Type B pancreatic cell (in vitro differentiated cells): ENCODE measurements around the gene LRP1B. TPM values are rescaled to one million over a fixed set of nuclear protein-coding genes. Genes with fewer than 3 reads are reported as not detected.

Experiments
- DNase-seq: peaks from one replicate; pipeline ENCODE4 v3.0.0; 2021; ENCODE audit warnings: mixed read lengths; ENCODE audit not compliant: unreplicated experiment; ENCODE audit errors: extremely low spot score
- H3K27ac Mint-ChIP-seq: 2 replicates; pipeline ENCODE4 v1.8.0; 2021; ENCODE audit warnings: mild to moderate bottlenecking, mixed read lengths
- H3K27me3 Mint-ChIP-seq: 2 replicates; pipeline ENCODE4 v1.8.0; 2021; ENCODE audit warnings: mixed read lengths
- H3K36me3 Mint-ChIP-seq: 2 replicates; pipeline ENCODE4 v1.8.0; 2021; ENCODE audit warnings: mixed read lengths
- H3K4me1 Mint-ChIP-seq: one replicate; pipeline ENCODE4 v1.8.0; 2021; ENCODE audit warnings: mixed read lengths; ENCODE audit not compliant: unreplicated experiment
- H3K4me3 Mint-ChIP-seq: 2 replicates; pipeline ENCODE4 v1.8.0; 2021; ENCODE audit warnings: mild to moderate bottlenecking, mixed read lengths
- H3K9me3 Mint-ChIP-seq: 2 replicates; pipeline ENCODE4 v1.8.0; 2021; ENCODE audit warnings: mixed read lengths
- total RNA-seq: library from RNA; stranded (reverse); gene quantifications from 2 replicates; pipeline ENCODE4 v1.2.1, GENCODE V29; 2021; ENCODE audit warnings: low replicate concordance
- TF ChIP-seq, protein P1 (sequence below): fragments of 200-600 bp; sonication (generic); conservative IDR thresholded peaks from 2 replicates; pipeline ENCODE4 v1.5.0; 2021; ENCODE audit warnings: antibody characterized with exemption, mild to moderate bottlenecking

LRP1B gene
- total RNA-seq, 1 donor from 2014 or later, result 16.0 TPM

DNA sequence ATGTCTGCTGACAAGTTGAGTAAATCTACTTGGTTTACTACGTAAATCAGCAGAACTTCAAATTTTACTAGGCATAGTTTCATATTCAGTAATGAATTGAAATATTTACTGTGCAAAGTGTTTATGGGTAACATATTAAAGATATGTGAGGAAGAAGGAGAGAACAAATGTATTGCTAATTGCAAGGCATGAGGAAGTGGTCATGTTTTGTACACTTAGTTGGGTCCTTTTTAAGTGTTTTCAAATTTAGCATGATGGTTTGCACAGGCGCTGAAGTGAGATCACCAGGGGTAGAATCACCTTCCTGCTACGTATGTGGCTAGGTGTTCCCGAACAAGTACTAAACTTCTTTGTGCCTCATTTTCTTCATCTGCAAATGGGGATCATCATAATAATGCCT, 1534.4 kb downstream of the LRP1B start:
- TF ChIP-seq, protein P1, sequence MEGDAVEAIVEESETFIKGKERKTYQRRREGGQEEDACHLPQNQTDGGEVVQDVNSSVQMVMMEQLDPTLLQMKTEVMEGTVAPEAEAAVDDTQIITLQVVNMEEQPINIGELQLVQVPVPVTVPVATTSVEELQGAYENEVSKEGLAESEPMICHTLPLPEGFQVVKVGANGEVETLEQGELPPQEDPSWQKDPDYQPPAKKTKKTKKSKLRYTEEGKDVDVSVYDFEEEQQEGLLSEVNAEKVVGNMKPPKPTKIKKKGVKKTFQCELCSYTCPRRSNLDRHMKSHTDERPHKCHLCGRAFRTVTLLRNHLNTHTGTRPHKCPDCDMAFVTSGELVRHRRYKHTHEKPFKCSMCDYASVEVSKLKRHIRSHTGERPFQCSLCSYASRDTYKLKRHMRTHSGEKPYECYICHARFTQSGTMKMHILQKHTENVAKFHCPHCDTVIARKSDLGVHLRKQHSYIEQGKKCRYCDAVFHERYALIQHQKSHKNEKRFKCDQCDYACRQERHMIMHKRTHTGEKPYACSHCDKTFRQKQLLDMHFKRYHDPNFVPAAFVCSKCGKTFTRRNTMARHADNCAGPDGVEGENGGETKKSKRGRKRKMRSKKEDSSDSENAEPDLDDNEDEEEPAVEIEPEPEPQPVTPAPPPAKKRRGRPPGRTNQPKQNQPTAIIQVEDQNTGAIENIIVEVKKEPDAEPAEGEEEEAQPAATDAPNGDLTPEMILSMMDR, result no peak
- H3K4me1 Mint-ChIP-seq, result no peaks in the 10 kb centered on the region
- H3K27ac Mint-ChIP-seq, result no peak overlapping the region
- no peak for DNase-seq
- no peak overlapping the region for H3K4me3 Mint-ChIP-seq
- H3K36me3 Mint-ChIP-seq, result no peaks in the 10 kb centered on the region
- H3K9me3 Mint-ChIP-seq, result no peaks in the 10 kb centered on the region
- H3K27me3 Mint-ChIP-seq, result peaks cover 12% of the 10 kb centered on the region

DNA sequence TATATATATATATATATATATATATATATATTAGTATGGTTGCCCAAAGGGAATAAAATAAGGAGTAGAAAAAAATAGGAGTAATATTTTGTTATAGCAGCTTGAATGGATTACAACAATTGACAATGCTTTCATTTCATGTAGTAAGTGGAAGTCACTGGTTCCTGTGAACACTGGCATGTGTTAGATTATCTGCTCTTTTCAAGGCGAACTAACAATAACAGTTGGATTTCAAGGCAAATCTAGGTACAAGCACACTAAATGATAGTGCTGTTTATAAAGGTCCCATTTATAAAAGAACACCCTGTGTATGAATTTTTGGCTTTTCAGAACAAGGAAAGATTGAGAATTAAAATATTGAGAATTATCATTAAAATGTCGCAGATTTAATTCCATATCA, 1535.7 kb downstream of the LRP1B start:
- Mint-ChIP-seq H3K4me1 (no peaks in the 10 kb centered on the region), H3K36me3 (no peaks in the 10 kb centered on the region), H3K27me3 (peaks cover 20% of the 10 kb centered on the region), H3K4me3 (no peak overlapping the region), H3K27ac (no peak overlapping the region), H3K9me3 (no peaks in the 10 kb centered on the region)
- TF ChIP-seq, protein P1, result no peak
- DNase-seq, result no peak

DNA sequence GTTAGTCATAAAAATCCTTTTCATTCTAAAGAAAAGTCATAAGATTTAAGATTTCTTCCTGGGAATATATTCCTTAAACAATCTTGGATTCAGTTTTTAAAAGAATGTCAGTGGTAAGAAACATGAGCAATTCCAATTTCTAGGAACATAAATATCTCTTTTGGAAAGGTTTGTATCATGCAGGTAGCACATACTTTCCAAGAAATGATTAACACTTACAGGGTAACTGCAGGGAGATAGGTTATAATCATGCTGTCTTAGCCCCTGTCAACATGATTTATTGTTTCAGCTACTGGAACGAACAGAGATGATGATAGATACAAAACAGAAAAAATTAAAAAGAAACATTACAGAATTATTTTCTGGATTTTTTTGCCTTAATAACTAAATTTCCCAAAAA, 1537.7 kb downstream of the LRP1B start:
- DNase-seq, result no peak
- no peaks in the 10 kb centered on the region for H3K4me1 Mint-ChIP-seq
- peaks cover 30% of the 10 kb centered on the region for H3K27me3 Mint-ChIP-seq
- H3K9me3 Mint-ChIP-seq, result no peaks in the 10 kb centered on the region
- no peak overlapping the region for H3K27ac Mint-ChIP-seq
- H3K36me3 Mint-ChIP-seq, result no peaks in the 10 kb centered on the region
- H3K4me3 Mint-ChIP-seq, result no peak overlapping the region
- TF ChIP-seq, protein P1, result no peak

DNA sequence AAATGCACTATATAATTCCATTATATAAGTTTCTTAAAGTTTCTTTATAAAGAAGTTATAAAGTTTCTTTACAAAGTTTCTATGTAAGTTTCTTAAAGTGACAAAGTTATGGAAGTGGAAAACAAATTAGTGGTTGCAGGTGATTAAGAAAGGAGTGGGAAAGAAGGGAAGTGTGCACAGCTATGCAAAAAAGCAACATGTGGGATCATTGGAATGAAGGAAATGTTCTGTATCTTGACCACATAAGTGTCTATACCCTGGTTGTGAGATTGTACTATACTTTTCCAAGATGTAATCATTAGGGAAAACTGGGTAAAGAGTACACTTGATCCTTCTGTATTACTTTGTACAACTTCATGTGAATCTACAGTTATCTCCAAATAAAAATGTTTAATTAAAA, 1541.1 kb downstream of the LRP1B start:
- Mint-ChIP-seq H3K36me3 (no peaks in the 10 kb centered on the region), H3K27me3 (peaks cover 40% of the 10 kb centered on the region), H3K4me1 (no peaks in the 10 kb centered on the region), H3K9me3 (no peaks in the 10 kb centered on the region), H3K4me3 (no peak overlapping the region), H3K27ac (no peak overlapping the region)
- TF ChIP-seq, protein P1, result no peak
- no peak for DNase-seq

DNA sequence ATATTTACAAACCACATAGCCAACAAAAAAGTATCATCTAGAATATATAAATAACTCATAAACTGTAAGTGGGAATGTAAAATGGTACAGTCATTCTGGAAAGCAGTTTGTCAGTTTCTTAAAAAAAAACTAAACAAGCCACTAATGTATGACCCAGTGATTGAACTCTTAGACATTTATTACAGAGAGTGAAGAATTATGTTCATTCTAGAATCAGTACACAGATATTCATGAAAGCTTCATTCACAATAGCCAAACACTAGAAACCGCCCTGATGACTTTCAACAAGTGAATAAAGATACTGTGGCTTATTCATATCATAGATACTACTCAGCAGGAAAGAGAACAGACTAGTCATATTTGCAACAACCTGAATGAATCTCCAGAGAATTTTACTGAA, 1541.5 kb downstream of the LRP1B start:
- no peak for DNase-seq
- Mint-ChIP-seq H3K27ac (no peak overlapping the region), H3K9me3 (no peaks in the 10 kb centered on the region), H3K4me3 (no peak overlapping the region), H3K27me3 (peaks cover 38% of the 10 kb centered on the region), H3K4me1 (no peaks in the 10 kb centered on the region), H3K36me3 (no peaks in the 10 kb centered on the region)
- TF ChIP-seq, protein P1, result no peak

DNA sequence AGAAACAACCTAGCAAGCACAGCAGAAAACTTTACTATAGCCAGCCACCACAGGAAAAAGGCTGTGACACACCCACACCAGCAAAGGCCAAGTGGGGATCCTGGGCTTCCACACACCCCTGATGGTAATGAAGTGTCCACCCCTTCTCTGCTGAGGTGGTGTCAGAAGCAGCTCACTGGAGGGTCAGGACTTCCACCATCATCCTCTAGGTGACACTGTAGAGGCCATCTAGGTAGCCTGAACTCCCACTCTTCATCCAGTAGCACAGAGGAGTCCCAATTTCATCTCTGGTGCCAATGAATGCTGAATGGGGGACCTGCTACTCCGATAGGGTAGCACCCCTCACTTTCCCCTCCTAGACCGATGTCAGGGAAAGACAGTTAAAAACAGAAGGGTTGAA, 1544.4 kb downstream of the LRP1B start:
- Mint-ChIP-seq H3K27ac (no peak overlapping the region), H3K9me3 (no peaks in the 10 kb centered on the region), H3K4me3 (no peak overlapping the region), H3K36me3 (no peaks in the 10 kb centered on the region), H3K27me3 (peaks cover 40% of the 10 kb centered on the region), H3K4me1 (no peaks in the 10 kb centered on the region)
- TF ChIP-seq, protein P1, result peak; percentile 62
- DNase-seq, result no peak
